HK-2 (cell line): ENCODE measurements around the gene IRF2.
"Not testable (repeated sequence)": the region's sequence is repeated elsewhere in the genome, so short reads cannot be mapped to it uniquely, and the experiment has no call there.

ENCODE experiments used
- DNase-seq: peaks from one replicate; pipeline ENCODE4 v3.0.0-alpha.2; 2018; ENCODE audit not compliant: unreplicated experiment

IRF2 gene

GRCh38 chr4:184347251-184348239, 126.8 kb downstream of the IRF2 start:
- DNase-seq, result no peak

DNA sequence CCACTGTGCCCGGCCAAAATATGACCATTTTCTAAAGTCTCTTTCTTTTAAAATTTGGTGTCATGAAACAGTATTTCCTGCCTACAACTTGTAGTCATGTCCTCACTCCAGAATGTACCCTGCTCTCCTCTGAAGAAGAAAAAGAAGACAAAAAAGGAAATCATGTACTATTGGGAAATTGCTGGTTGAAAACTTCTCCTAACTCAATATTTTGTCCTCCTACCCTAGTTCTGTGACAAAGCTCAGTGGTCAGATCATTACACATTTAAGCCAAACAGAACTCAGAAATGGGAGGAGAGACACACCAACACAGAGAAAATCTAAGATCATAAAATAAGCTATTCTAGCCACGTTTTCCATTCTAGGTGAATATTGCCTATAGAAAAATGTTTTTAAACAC, 127.7 kb downstream of the IRF2 start:
- DNase-seq, result no peak

GRCh38 chr4:184346273-184346672, 128.1 kb downstream of the IRF2 start:
- DNase-seq, result not testable (repeated sequence)

GRCh38 chr4:184345573-184345922, 128.8 kb downstream of the IRF2 start:
- DNase-seq, result no peak

- DNase-seq, result no peak
Observed at GRCh38 chr4:184344899-184345572, 129.3 kb downstream of the IRF2 start.

- DNase-seq, result no peak
Observed at GRCh38 chr4:184344435-184344834, 129.9 kb downstream of the IRF2 start.

DNA sequence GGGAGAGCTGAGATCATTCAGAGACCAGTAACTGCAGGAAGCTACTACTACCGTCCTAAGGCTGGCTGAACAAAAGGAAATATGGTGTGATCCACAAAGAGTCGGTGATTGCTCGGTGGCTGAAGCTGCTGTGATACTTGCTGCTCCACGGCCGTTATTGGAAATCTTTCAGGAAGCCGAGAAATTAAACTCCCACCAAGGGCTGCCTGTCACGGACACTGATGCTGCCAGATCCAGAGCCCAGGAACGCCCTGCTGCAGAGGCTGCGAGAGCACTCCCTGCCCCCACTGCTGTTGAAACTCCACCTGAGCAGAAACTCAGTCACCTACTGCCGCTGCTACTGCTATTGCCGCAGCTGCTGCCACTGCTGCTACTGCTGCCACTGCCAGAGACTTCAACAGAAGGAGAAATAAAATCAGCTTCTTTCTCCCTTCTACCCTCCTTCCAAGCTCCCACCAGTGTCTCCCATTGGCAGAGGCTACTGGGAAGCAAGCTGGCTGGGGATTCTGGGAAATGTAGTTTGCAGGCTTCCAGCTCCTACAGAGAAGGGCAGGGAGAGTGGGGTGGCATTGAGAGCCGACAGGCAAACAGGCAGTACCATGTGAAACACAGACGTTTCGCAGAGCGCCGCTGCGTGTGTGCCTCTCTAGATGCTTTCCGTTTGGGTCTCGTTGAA, 130.7 kb downstream of the IRF2 start:
- peak; percentile 21 for DNase-seq

GRCh38 chr4:184342857-184343237, 131.5 kb downstream of the IRF2 start:
- not testable (repeated sequence) for DNase-seq

DNA sequence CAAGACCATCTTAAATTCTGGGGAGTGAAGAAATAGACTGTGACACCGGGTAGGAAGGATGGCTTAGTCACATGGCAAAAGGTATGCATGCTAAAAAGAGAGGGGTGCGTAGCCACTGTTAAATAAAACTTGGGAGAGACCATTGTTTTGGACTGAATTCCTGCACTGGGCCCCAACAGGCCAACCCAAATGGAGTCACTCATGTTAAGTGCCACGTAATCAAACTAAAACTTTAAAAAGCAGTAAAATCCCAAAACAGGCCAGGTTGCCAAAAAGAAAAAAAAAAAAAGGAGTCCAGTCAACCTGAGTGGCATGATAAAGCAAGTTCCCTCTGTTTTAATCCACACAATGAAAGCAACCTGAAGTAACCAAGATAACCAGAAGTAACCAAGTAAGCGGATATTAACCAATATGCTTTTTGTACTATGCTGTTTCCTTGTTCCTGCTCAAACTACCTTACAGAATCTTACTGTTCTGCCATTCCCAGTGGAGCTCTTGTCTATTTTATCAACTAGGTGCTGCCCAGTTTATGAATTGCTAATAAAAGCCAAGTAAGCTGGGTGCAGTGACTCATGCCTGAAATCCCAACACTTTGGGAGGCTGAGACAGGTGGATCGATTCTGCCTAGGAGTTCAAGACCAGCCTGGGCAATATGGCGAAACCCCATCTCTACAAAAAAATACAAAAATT, 132.0 kb downstream of the IRF2 start:
- DNase-seq, result no peak

DNA sequence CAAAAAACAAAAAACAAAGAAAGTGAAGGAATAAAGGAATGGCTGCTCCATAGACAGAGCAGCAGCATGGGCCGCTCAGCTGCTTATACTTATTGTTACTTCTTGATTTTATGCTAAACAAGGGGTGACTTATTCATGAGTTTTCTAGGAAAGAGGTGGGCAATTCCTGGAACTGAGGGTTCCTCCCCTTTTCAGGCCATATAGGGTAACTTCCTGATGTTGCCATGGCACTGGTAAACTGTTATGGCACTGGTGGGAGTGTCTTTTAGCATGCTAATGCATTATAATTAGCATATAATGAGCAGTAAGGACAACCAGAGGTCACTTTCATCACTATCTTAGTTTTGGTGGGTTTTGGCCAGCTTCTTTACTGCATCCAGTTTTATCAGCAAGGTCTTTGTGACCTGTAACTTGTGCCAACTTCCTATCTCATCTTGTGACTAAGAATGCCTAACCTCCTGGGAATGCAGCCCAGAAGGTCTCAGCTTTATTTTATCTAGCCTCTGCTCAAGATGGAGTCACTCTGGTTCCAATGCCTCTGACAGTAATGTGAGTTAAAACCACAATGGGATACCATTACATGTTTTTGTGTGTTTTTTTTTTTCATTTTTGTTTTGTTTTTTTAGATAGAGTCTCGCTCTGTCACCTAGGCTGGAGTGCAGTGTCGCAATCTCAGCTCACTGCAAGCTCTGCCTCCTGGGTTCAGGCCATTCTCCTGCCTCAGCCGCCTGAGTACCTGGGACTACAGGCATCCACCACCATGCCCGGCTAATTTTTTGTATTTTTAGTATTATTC, 134.8 kb downstream of the IRF2 start:
- not testable (repeated sequence) for DNase-seq

DNA sequence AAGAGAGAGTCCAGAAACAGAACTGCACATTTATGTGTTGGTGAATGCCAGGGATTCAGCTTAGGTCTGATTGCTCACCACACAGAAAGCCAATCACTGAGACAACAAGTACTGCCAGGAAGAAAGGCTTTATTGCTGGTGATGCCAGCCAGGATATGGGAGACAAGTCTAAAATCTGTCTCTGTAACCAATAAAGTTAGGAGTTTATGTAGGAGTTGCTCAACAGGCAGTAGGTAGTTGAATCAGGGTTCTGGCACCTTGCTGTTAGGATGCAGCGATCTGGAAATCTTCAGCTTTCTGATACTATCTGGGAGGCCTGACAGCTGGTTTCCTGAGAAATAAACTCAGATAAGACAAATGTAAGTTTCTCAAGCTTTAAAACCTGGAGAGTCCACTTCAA, 136.4 kb downstream of the IRF2 start:
- no peak for DNase-seq
